PC-9 (cell line): ENCODE measurements around the gene CDYL2.

Source experiments
- EZH2 ChIP-seq: fragments of 200-600 bp; sonication (generic); IDR thresholded peaks from 2 replicates; pipeline ENCODE4 v1.8.0; 2017; ENCODE audit warnings: antibody characterized with exemption, low read depth
- TF ChIP-seq, protein P1 (sequence below): fragments of 200-600 bp; sonication (generic); conservative IDR thresholded peaks from 2 replicates; pipeline ENCODE4 v1.6.1; 2017; ENCODE audit warnings: mixed run types, antibody characterized with exemption, mild to moderate bottlenecking, moderate library complexity

- TF ChIP-seq, protein P1, sequence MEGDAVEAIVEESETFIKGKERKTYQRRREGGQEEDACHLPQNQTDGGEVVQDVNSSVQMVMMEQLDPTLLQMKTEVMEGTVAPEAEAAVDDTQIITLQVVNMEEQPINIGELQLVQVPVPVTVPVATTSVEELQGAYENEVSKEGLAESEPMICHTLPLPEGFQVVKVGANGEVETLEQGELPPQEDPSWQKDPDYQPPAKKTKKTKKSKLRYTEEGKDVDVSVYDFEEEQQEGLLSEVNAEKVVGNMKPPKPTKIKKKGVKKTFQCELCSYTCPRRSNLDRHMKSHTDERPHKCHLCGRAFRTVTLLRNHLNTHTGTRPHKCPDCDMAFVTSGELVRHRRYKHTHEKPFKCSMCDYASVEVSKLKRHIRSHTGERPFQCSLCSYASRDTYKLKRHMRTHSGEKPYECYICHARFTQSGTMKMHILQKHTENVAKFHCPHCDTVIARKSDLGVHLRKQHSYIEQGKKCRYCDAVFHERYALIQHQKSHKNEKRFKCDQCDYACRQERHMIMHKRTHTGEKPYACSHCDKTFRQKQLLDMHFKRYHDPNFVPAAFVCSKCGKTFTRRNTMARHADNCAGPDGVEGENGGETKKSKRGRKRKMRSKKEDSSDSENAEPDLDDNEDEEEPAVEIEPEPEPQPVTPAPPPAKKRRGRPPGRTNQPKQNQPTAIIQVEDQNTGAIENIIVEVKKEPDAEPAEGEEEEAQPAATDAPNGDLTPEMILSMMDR, result no peak
- TF ChIP-seq EZH2, result no peak
These were observed 220.9 kb downstream of the CDYL2 start for GRCh38 chr16:80583466-80583865.
